Activated naive CD4-positive, alpha-beta T cell treated with Interleukin-2 at 50 U/mL for 16 hours (primary cell): ENCODE measurements around the gene MCUR1.
"Not testable (repeated sequence)": the region's sequence is repeated elsewhere in the genome, so short reads cannot be mapped to it uniquely, and the experiment has no call there.

ENCODE experiments used
- DNase-seq: peaks from one replicate; pipeline ENCODE4 v3.0.0-alpha.2; 2020

The MCUR1 gene, protein sequence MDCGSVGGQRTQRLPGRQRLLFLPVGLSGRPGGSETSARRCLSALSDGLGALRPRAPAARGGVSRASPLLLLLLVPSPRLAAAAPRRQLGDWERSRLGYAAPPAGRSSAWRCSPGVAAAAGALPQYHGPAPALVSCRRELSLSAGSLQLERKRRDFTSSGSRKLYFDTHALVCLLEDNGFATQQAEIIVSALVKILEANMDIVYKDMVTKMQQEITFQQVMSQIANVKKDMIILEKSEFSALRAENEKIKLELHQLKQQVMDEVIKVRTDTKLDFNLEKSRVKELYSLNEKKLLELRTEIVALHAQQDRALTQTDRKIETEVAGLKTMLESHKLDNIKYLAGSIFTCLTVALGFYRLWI

DNA sequence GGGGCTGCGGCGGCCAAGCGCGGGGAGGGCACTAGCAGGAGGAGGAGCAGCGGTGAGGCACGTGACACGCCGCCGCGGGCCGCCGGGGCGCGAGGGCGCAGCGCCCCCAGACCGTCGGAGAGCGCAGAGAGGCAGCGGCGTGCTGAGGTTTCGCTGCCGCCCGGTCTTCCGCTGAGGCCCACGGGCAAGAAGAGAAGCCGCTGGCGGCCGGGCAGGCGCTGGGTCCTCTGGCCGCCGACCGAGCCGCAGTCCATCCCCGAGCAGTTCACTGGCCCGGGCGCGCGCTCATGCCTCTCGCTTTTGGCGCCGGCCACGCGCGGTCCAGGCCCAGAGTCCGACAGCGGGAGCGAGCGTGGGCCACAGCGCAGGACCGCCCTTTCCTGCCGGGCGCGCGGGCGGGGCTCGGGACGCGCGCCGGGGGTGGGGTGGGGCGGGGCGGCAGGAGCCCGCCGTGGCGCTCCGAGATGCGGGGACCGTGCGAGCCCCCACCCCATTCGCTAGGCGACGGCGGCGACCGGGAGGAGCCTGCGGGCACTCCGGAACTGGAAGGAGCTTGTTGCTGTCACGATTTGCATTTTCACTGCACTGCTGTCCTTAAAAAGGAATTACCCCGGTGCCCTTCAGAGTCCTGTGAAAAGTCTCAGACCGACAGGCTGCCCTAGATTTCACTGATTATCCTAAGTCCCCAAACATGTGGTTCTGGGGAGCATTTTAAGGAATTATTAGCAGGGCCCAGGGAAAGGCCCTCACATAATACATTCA, at the start of gene MCUR1:
MCUR1 (minus strand) TSS at position 382 of the 762 bp plus-strand sequence; CDS start at position 254, 128 bp downstream.
- peak; percentile 83 for DNase-seq

DNA sequence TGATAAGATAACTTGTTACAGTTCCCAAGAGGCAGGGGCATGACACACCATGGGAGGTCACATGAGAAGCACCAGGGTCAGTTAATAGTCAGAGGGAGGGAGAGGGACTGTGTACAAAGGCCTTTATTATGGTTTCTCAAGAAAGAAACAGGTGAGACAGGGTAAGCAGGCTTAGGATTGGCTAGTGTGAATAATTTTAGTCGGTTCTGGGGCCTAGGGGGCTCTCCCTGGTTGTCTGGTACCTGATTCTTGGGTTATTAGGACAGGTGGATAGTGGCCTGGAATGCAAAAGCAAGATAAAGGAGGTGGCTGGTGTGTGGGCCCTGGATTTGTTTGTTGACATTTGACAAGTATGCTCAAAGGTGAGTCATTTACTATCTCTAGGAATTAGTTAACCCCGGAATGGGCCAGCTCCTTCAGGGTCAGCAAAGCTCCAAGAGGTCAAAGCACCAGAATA, 49.4 kb upstream of the MCUR1 start:
- no peak for DNase-seq

DNA sequence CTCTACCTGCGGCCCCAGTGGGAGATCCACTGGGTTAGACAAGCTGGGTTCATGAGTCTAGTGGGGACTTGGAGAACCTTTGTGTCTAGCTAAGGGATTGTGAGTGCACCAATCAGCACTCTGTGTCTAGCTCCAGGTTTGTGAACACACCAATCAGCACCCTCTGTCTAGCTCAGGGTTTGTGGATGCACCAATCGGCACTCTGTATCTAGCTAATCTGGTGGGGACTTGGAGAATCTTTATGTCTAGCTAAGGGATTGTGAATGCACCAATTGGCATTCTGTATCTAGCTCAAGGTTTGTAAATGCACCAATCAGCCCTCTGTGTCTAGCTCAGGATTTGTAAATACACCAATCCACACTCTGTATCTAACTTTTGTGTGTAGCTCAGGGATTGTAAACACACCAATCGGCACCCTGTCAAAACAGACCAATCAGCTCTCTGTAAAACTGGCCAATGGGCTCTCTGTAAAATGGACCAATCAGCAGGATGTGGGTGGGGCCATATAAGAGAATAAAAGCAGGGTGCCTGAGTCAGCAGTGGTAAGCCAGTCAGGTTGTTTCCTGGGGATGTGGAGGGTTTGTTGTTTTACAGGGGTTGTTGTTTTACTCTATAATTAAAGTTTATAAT, 46.3 kb upstream of the MCUR1 start:
- DNase-seq, result not testable (repeated sequence)

DNA sequence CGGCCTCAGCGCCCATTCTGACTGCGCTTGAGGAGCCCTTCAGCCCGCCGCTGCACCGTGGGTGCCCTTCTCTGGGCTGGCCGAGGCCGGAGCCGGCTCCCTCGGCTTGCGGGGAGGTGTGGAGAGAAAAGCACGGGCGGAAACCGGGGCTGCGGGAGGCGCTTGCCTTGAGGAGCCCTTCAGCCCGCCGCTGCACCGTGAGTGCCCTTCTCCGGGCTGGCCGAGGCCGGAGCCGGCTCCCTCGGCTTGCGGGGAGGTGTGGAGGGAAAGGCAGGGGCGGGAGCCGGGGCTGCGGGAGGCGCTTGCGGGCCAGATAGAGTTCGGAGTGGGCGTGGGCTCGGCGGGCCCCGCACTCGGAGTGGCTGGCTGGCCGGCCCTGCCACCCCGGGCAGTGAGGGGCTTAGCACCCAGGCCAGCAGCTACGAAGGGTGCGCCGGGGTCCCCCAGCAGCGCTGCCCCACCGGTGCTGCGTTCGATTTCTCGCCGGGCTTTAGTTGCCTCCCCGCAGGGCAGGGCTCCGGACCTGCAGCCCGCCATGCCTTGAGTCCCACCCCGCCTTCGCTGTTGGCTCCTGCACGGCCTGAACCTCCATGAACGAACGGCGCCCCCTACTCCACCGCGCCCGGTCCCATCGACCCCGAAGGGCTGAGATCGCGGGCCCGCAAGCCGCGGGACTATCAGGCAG, 45.7 kb upstream of the MCUR1 start:
- DNase-seq, result no peak

DNA sequence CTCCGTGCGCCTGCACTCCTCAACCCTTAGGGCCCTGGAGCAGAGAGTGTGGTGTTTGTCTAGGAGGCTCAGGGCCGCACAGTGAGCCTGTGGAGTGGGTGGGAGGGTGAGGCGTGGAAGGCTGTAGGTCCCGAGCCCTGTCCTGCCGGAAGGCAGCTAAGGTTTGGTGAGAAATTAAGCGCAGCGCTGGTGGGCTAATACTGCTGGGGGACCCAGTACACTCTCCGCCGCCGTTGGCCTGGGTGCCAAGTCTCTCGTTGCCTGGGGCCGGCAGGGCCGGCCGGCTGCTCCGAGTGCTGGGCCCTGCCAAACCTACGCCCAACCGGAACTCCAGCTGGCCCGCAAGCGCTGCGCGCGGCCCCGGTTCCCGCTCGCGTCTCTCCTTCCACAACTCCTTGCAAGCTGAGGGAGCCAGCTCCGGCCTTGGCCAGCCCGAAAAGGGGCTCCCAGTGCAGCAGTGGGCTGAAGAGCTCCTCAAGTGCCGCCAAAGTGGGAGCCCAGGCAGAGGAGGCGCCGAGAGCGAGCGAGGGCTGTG, 40.4 kb upstream of the MCUR1 start:
- no peak for DNase-seq

DNA sequence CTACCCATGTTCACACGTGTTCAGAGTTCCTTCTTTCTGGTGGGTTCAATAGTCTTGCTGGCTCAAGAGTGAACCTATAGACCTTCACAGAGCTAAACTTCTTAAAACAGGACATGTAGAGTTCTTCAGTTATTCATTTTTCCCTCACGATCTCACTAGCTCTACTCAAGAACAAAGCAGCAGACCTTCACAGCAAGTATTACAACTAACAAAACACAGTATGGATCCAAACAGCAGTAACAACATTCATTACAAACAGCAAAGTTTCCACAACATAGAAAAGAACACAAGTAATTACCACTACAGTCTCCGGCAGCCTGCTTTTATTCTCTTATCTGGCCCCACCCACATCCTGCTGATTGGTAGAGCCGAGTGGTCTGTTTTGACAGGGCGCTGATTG, 39.5 kb upstream of the MCUR1 start:
- no peak for DNase-seq

DNA sequence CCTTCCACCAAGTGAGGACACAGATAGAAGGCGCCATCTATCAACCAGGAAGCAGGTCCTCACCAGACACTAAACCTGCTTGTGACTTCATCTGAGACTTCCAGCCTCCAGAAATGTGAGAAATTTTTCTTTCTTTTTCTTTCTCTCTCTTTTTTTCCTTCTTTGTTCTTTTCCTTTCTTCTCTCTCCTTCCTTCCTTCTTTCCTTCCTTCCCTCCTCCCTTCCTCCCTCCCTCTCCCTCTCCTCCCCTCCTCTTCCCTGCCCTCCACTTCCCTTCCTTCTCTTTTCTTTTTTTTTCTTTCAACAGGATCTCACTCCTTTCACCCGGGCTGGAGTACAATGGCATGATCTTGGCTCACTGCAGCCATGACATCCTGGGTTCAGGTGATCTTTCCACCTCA, 37.4 kb upstream of the MCUR1 start:
- DNase-seq, result no peak

DNA sequence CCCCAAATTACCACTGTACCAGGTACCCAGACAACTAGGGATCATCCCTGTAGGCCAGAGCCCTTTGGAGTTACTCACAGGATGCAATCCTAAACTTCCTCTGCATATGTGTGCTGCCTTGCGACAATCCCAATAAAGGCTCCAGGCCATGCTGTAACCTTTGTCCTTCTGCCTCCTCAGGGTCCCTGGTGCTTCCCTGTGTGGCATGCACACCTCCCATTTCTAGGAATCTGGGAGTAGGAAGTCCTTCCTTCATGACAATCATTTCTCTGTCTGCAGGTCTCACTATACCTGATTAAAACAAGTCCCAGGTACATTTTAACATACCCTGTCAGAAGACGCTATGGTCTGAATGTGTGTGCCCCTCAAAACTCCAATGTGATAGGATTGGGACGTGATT, 37.0 kb upstream of the MCUR1 start:
- DNase-seq, result no peak

DNA sequence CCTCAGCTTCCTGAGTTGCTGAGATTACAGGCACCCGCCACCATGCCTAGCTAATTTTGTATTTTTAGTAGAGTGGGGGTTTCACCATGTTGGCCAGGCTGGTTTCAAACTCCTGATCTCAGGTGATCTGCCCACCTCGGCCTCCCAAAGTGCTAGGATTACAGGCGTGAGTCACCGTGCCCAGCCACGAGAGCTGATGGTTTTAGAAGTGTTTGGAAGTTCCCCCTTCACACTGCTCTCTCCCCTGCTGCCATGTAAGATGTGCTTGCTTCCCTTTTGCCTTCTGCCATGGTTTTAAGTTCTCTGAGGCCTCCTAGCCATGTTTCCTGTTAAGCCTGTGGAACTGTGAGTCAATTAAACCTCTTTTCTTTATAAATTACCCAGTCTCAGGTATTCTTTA, 36.3 kb upstream of the MCUR1 start:
- not testable (repeated sequence) for DNase-seq

DNA sequence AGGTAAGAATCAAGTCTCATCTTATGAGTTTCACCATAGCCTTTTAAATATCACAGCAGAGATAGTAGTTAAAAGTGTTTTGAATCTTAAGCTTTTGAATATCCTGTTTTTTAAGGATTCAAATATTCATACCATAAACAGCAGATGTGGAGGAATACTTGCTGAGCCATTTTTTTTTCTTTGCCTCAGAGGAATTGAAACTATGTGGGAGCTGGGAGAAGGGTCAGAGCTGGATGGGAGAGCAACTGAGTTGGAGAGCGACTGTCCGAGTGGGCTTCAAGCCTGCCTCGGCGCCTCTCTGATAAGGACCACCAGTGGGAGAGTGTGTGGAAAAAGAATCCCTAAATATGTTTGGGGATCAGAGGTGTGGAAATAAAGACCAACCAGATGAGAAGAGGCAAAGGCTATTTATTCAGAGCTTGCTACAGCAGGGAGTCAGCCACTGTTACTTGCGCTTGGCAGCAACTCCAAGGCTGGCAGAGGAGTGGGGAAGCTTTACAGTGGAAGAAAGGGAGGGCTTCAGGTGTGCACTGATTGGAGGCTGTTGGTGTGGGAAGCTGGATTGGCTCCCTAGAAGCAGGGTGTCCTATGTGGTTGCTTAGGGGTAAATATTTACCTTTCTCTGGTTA, 34.3 kb upstream of the MCUR1 start:
- DNase-seq, result no peak

DNA sequence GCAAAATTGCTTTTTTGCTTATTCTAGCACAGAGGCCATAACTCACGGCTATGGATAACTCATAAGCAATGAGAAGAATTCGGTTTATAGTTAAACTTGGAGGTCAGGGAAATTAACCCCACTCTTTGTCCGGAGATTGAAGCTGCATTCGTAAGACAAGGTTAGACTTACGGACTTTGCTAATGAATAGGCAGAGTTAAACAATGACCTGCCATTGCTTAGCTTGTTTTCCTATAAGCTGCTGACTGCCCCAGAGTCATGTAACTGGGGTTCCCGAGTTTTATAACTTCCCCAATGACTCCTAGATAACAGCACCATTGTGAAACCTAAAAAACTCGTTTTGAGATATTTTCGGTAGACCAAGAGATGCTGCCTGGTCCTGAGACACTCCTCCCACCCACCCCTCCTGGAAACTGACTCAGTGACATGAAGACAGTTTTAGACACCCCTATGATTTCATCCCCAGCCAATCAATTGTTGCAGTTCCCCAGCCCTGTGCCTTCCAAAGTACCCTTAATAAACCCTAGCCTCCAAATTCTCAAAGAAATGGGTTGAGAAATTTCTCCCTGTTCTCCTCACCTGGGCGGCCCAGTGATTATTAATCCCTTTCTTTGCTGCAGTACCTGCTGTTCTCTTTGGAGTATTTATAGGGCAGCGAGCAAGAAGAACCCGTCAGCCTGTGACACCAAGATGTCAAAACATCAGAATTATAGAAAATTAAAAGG, 33.1 kb upstream of the MCUR1 start:
- no peak for DNase-seq

DNA sequence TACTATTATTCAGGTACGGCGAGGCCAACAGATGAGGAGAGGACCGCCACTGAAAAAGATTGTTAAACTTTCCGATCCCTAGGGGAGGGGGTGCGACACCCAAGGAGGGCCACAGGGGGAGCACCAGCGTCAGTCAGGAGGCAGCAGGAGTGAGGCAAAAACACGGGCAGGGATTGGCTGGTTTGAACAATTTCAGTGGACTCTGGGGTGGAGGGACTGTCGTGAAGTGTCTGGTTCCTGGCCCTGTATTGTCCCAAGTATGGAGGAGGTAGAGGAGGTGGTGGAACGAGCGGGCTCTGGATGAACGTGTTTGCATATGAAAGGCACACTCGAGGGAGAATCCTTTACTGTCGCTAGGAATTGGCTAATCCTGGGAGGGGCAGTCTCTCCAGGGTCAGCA, 32.5 kb upstream of the MCUR1 start:
- DNase-seq, result no peak

DNA sequence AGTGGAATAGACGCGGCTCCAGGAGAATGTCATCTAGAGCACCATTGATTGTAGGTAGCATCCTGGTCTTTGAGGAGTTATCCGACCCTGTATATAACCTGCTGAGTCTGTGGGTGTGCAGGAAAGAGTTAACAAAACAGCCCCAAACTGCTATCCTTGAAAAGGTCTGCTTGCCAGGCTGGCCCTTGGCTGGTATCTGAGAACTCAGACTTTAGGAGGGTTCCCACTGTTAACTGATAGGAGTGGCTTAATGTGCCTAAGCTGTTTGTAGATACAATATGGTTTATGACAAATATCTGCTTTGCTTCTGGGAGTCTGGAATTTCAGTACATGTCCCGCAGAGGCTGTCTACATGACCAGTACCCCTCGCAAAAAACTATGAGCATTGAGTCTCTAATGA, 27.6 kb upstream of the MCUR1 start:
- no peak for DNase-seq

DNA sequence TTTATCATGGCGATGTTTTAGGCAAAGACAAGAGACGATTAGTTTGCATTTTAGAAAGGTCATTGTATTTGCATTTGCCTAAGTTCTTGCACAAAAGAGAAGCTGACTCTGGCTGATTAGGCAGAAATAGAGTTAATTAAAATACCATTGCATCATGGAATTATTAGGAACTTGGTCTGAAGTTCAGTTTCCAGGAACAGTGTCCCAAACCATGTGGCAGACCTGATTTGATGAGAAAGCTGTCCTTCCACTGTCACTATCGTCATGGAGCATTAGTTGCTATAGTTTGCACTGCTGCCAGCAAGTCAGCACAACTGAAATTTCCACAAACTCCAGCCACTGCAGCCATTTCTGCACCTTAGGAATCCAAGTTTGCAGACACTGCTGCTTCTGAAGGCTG, 24.3 kb upstream of the MCUR1 start:
- no peak for DNase-seq

DNA sequence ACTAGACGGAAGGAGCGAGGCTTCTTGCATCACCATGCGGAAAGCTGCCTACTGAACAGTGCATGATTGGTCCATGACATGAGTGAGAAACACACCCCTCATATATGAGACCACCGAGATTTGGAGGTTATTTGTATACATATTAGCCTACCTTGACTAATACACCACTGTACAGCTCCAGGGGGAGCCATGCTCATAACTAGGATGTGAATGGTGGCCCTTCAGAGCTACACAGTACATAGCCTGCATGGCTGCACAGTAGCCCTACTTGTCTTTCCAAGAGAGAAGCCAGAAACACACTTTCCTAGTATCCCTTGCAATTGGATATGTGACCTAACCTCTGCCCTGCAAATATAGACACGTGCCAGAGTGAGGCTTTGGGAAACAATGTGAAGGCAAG, 21.8 kb upstream of the MCUR1 start:
- DNase-seq, result no peak

DNA sequence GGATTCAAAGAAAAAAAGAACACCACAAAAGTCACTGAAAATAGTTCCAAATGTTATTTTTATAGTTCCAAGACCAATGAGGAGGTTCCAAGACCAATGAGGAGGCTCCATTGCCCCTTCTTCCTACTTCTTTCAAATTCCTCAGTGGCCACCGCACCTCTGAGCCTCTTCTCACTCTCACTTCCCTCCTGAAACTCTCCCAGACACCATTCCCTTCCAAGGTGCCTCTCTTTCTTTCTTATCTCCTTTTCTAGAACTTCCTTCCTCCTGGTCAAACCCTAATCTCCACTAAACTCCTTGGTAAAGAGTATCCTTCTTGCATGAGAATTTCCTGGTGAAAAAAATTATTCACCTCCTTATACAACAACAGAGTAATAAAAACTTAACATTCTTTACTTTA, 20.4 kb upstream of the MCUR1 start:
- DNase-seq, result no peak

DNA sequence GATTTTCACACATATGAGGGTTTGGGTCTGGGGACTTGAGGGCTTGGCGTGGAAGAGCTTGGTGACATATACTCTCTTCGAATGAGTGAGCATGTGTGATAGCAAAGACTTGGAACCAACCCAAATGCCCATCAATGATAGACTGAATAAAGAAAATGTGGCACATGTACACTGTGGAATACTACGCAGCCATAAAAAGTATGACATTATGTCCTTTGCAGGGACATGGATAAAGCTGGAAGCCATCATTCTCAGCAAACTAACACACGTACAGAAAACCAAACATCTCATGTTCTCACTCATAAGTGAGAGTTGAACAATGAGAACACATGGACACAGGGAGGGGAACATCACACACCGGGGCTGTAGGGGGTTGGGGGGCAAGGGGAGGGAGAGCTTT, 19.7 kb upstream of the MCUR1 start:
- DNase-seq, result not testable (repeated sequence)

DNA sequence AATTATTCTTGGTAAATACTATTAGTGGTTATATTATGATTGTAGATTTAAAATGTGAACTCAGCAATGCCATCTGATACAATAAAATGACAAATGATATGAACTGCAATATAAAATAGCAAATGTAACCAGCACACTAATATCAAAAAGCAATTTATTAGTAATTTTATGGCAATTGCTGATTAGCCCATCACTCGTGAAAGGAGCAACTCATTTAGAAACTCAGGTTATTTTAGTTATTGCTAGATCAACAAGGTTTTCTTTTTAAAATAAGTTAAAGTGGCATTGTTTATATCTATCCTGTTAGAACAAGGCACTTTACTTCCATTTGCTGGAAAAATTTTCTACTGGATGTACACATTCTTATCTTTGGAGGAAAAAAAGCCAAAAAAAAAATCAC, 18.4 kb upstream of the MCUR1 start:
- DNase-seq, result no peak

DNA sequence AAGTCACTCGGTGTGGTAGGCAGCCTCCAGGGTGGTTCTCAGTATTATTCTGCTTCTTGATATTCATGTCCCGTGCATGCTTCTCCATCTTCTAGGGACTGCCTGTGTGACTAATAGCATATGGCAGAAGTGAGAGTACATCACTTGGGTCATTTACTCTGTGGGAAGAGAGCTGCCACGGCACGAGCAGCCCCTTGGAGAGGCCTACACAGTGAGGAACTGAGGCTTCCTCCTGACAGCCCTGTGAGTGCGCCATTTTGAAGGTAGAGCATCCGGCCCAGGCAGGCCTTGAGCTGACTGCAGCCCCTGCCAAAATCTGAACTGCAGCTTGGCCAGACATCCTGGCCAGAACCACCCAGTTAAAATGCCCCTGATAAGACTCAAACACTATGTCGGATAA, 17.3 kb upstream of the MCUR1 start:
- no peak for DNase-seq

DNA sequence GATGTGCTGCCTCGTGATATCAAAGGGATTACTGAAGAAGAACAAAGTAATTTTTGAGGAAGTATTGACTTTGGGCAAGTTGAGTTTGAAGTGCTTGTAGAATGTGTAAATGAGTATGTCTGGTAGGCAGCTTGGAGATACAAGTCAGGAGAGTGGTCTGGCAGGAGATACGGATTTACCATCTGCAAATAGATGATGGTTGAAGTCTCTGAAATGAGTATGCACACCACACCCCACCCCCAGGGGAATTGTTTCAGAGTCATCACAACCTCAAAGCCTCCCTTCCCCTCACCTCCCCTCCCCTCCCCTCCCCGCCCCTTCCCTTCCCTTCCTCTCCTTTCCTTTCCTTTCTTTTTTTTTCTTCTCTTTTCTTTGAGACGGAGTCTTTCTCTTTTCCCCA, 16.4 kb upstream of the MCUR1 start:
- no peak for DNase-seq

DNA sequence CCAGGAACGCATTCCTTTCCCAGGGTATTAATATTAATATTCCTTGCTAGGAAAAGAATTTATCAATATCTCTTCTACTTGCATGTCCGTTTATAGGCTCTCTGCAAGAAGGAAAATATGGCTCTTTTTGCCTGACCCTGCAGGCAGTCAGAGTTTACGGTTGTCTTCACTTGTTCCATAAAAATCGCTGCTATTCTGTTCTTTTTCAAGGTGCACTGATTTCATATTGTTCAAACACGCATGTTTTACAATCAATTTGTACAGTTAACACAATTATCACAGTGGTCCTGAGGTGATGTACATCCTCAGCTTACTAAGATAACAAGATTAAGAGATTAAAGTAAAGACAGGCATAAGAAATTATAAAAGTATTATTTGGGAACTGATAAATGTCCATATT, 15.1 kb upstream of the MCUR1 start:
- DNase-seq, result not testable (repeated sequence)
